T-helper 1 cell (primary cell): ENCODE data around the gene SGCA.

ENCODE experiments used
- DNase-seq, 5 donors: peaks; one replicate each; pipeline ENCODE4 v3.0.0-alpha.2; 2012 to 2020

SGCA gene

DNA sequence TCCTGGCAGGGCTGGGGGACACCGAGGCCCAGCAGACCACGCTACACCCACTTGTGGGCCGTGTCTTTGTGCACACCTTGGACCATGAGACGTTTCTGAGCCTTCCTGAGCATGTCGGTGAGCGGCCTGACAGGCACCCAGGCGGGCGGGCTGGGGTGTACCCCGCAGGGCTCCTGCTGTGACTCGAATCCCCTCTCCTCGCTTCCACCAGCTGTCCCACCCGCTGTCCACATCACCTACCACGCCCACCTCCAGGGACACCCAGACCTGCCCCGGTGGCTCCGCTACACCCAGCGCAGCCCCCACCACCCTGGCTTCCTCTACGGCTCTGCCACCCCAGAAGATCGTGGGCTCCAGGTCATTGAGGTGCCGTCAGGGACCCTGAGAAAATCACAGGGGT is 1.6 kb downstream of the SGCA start:
- no peak for DNase-seq

- DNase-seq, result no peak
Observed at GRCh38 chr17:50168319-50168718, 2.5 kb downstream of the SGCA start.

DNA sequence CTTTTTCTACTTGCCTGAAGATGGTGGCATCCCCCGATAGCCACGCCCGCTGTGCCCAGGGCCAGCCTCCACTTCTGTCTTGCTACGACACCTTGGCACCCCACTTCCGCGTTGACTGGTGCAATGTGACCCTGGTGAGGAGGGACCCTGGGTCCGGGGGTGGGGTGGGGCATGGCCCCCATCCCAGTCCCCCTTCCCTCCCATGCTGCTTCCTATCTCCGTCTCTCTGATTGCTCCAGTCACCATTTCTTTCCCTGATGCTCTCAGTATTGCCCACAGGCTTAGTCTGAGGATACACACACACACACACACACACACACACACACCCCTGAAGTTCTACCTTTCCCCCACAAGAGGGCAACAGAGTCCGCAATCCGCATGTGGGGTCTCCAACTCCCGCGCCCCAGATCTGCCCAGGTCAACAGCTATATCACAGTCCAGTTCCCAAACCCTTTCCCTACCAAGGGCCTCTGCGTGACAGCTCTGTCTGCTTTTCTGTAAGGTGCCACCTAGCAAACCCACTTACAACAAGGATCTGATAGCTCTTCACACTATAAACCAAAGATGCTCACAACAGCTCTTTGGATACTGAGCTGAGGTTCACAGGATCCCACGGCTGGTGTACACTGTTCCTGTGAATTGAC is 3.4 kb downstream of the SGCA start:
- DNase-seq, result peak in 4 of 5 donors; percentile 42 to 72 (median 49)

DNA sequence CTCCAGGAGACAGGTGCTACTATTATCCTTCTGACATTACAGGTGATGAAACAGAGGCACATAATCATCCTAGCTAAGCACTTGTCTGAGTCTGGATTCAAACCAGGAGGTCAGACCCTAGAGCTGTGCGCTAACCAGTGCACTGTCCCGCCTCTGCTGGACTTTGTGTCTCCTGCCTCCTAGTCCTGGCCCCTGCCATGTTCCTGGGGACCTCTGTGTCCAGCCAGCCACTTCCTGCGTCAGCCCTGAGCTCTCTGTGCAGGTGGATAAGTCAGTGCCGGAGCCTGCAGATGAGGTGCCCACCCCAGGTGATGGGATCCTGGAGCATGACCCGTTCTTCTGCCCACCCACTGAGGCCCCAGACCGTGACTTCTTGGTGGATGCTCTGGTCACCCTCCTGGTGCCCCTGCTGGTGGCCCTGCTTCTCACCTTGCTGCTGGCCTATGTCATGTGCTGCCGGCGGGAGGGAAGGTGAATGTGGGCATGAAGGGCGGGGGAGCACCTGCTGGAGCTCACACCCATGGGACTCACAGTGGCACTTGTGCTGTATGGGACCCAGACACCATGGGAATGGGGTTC is 4.2 kb downstream of the SGCA start:
- DNase-seq, result no peak

DNA sequence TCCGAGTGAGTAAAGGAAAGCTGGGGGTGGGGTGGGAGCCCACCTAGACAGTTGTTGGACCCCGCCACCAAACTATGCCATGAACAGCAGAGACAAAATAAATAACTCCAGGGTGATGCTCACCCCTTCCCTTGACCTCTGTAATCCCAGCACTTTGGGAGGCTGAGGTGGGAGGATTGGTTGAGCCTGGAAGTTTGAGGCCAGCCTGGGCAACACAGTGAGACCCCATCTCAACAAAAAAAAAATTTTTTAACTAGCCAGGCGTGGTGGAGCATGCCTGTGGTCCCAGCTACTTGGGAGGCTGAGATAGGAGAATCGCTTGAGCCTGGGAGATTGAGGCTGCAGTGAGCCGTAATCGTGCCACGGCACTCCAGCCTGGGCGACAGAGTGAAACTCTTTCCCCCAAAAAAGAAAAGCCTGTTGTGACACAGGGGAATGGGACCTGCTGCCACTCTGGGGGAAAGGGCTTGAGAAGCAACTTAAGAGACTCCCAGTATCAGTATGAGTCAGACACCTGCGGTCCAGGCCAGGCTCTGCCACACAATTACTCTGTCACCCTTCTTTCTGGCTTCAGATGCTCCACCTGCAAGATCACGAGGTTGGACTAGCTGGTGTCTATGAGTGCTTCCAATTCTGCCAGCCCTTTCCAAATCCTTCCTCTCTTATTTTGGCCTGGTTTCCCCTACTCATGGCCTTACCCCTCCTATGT is 5.0 kb downstream of the SGCA start:
- peak in 1 of 5 donors; percentile 62 for DNase-seq

- no peak for DNase-seq
Observed at GRCh38 chr17:50171371-50172071, 5.7 kb downstream of the SGCA start.

GRCh38 chr17:50172130-50172529 is 6.3 kb downstream of the SGCA start:
- DNase-seq, result no peak

GRCh38 chr17:50172936-50173334 is 7.1 kb downstream of the SGCA start:
- DNase-seq, result no peak

- no peak for DNase-seq
Observed at GRCh38 chr17:50173335-50173941, 7.6 kb downstream of the SGCA start.

DNA sequence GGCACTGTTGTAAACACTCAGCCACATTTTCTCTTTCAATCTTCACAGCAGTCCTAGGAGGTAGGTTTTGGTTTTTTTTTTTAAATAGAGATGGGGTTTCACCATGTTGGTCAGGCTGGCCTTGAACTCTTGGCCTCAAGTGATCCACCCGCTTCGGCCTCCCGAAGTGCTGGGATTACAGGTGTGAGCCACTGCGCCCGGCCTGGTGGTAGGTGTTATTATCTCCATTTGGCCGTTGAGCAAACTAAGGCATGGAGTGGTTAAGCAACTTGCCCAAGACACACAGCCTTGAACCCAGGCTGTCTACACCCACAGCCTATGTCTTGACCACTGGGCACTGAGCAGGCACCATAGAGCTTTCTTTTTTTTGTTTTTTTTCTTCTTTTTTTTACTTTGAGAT is 8.6 kb downstream of the SGCA start:
- DNase-seq, result no peak

- DNase-seq, result no peak
Observed at GRCh38 chr17:50175035-50175807, 9.4 kb downstream of the SGCA start.

GRCh38 chr17:50176559-50177357 is 11.0 kb downstream of the SGCA start:
- DNase-seq, result no peak

DNA sequence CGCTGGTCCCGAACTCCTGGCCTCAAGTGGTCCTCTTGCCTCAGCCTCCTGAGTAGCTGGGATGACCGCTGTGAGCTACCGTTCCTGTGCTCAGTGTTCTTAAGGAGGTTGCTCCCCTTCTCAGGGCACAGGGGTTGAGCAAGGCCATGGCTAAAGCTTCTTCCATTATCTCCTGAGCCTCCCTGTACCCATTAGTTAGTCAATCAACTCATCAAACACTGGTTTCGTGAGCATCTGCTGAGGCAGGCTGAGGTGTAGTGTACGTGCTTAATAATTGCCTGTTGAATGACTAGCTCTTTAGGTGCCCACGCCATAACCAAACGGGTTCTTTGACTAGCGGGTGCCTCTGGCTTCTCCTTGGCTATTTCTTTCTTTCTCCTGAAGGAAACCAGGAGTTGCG is 11.7 kb downstream of the SGCA start:
- DNase-seq, result no peak

DNA sequence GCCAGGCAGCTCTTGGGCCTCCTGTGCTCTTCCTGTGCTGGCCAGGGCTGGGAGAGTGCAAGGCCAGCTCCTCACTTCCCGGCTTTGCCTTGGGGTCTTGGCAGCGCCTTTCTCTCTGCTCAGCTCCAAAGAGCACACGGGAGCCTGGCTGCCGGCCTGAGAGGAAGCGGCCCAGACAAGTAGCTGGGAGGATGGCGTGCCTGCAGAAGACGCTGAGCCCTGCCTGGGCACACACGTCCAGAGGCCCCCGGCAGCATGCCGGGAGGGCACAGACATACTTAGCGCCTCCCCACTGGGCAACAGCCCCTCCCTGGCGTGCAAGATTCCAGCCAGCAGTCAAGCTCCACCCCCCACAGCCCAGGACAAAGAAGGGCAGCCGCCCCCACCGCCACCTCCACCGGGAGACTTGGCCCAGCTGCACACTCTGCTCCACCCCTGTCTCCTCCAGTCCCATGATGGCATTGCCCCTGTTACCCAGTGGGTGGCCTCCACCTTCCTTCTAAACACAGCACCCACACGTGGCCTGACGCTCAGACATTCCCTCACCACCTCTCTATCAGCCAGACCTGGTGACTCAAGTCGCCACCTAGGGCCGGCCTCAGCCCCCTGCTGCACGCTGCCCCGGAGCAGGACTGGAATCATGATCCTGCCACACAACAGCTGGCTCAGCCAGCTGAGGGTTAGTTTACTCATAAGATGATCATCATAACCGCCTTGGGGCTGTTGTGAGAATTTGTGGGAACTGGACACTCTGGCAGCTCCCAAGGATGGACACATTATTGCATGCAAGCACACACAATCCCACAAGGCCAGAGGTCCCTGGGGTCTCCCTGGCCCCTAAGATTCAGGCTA is 12.4 kb downstream of the SGCA start:
- peak in 2 of 5 donors; percentile 31 to 45 for DNase-seq

DNA sequence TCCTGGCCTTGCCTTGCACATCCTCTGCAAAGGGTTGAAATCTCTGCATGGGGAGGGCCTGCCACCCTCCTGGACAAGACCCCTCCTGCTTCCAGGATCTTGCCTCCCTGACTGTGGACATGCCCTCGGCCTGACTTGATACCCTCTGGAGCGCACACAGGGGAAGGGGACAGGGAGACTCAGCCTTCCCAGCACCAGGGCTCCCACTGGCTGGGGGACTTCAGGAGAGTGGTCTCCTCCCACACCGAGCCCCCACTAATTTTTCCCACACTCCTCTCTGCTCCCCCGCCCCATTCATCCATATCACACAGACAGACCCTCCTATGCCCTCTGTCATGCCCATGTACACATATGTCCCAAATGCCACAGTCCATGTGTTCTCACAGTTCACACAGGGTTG is 14.3 kb downstream of the SGCA start:
- no peak for DNase-seq

DNA sequence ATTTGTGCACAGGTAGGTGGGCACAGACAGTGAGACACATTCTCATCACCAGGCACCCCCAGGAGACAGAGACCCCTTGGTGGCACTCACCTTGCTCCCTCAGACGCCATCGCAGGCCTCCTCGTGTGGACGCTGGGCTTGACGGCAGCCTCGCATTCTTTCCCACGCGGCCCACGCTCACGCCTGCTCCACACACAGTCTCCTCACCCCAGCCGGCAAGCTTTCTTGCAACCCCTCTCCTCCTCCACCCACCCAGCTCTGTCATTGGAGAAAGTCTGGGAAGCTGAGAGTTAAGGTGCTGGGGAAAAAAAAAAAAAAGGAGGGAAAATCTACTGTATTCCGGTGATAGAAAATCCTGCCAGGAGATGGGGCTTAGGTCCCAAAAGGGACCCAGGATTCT is 14.8 kb downstream of the SGCA start:
- DNase-seq, result no peak

DNA sequence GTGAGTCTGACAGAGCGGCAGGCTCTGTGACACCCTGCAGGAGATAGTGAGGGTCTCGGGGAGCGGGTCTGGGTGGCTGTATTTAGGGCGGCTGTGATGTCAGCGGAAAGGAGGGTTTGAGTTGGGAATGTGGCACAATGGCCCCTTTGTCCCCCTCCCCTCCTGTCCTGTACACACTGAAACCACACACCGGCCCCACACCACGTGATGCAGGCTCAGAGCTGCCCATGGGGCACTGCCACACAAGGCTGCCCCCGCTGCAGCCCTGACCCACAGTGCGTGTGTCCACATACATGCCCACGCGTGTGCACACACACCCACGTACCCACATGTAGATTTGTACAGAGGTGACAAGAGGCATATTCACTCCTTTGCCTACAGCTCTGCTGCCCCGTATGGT is 15.3 kb downstream of the SGCA start:
- DNase-seq, result no peak

- DNase-seq, result no peak
Observed at GRCh38 chr17:50181591-50182560, 16.1 kb downstream of the SGCA start.

GRCh38 chr17:50182783-50183420 is 17.1 kb downstream of the SGCA start:
- no peak for DNase-seq
